Endothelial cell of umbilical vein (primary cell): Measurements from ENCODE around the gene LEAP2. TPM values are rescaled to one million over a fixed set of nuclear protein-coding genes. Genes with fewer than 3 reads are reported as not detected.

ENCODE experiments used
- BruUV-seq: library from RNA; stranded (reverse); fragments of 400-500 nt; replicated peaks from 2 replicates; lab custom pipeline; 2021; lab: Mats Ljungman, UMichigan
- CTCF ChIA-PET: fragments of 300-600, 350-600 bp; sonication (Branson Sonifier 250); formaldehyde crosslinking; loops from one replicate; lab custom pipeline; 2021; ENCODE audit warnings: antibody characterized with exemption, inconsistent platforms; lab: Charles Lee
- POLR2A ChIA-PET: fragments of 300-600, 350-600 bp; sonication (Branson Sonifier 250); formaldehyde crosslinking; loops from one replicate; lab custom pipeline; 2021; ENCODE audit warnings: antibody characterized with exemption, inconsistent platforms; lab: Charles Lee
- DNase-seq: peaks from one replicate; pipeline ENCODE4 v3.0.0-alpha.2; 2011; ENCODE audit warnings: low read depth, low spot score
- FAIRE-seq: peaks from 2 replicates; lab custom pipeline; 2011; peaks lifted over from hg19 to GRCh38; lab: Jason Lieb, UNC
- H2AFZ ChIP-seq: 2 replicates; pipeline ENCODE4 v1.6.0; 2012; ENCODE audit warnings: low read depth, low read length, control low read depth, inconsistent platforms
- H3K27ac ChIP-seq: 2 replicates; pipeline ENCODE4 v1.5.1; 2011; ENCODE audit warnings: low read depth, mild to moderate bottlenecking, control low read depth, low read length, moderate library complexity; ENCODE audit not compliant: insufficient read depth
- H3K27me3 ChIP-seq, 2 experiments: 2 replicates each; pipeline versions ENCODE4 v1.6.0 to v1.6.1; 2011; ENCODE audit warnings: low read length in 2 of 2, mixed read lengths in 1 of 2; ENCODE audit not compliant: control insufficient read depth in 2 of 2, insufficient read depth in 2 of 2
- H3K36me3 ChIP-seq, 2 experiments: 2 replicates in 1 of 2; 3 replicates in 1 of 2; pipeline ENCODE4 v1.5.1; 2011; ENCODE audit warnings: low read length in 2 of 2, mild to moderate bottlenecking in 1 of 2, moderate library complexity in 1 of 2; ENCODE audit not compliant: control insufficient read depth in 2 of 2, insufficient read depth in 2 of 2; ENCODE audit errors: extremely low read depth in 1 of 2
- H3K4me1 ChIP-seq: 3 replicates; pipeline ENCODE4 v1.5.1; 2011; ENCODE audit warnings: mild to moderate bottlenecking, low read length; ENCODE audit not compliant: control insufficient read depth, insufficient read depth; ENCODE audit errors: extremely low read depth
- H3K4me2 ChIP-seq: 2 replicates; pipeline ENCODE4 v1.6.1; 2011; ENCODE audit warnings: low read length, control low read depth, mixed read lengths; ENCODE audit not compliant: insufficient read depth
- H3K4me3 ChIP-seq, 3 experiments: fragments of 200-600 bp in 1 of 3; sonication (generic), shearing (Covaris generic) in 1 of 3; replicated peaks in 1 of 3; 2 replicates each; pipeline ENCODE4 v1.5.1; 2011 to 2016; ENCODE audit warnings: control low read depth in 3 of 3, low read length in 3 of 3, mild to moderate bottlenecking in 2 of 3, inconsistent platforms in 1 of 3, low read depth in 1 of 3, moderate library complexity in 1 of 3; ENCODE audit not compliant: insufficient read depth in 1 of 3
- H3K79me2 ChIP-seq: 2 replicates; pipeline ENCODE4 v1.6.0; 2012; ENCODE audit warnings: low read length, inconsistent platforms; ENCODE audit not compliant: control insufficient read depth, insufficient read depth
- H3K9ac ChIP-seq: replicated peaks from 2 replicates; pipeline ENCODE3; 2011; ENCODE audit warnings: low read length, control low read depth; ENCODE audit not compliant: insufficient read depth; ENCODE audit errors: extremely low read depth
- H3K9me1 ChIP-seq: replicated peaks from 3 replicates; pipeline ENCODE4 v1.6.0; 2011; ENCODE audit warnings: mild to moderate bottlenecking, low read length; ENCODE audit not compliant: control insufficient read depth, insufficient read depth; ENCODE audit errors: extremely low read depth
- H3K9me3 ChIP-seq: replicated peaks from 2 replicates; pipeline ENCODE4 v1.5.1; 2012; ENCODE audit warnings: low read length, inconsistent platforms; ENCODE audit not compliant: control insufficient read depth, insufficient read depth
- H4K20me1 ChIP-seq: replicated peaks from 2 replicates; pipeline ENCODE3; 2011; ENCODE audit warnings: mild to moderate bottlenecking, low read length; ENCODE audit not compliant: control insufficient read depth, insufficient read depth; ENCODE audit errors: extremely low read depth
- CTCF ChIP-seq, 2 donors: IDR thresholded peaks; 1 replicate in 1 of 2; 2 replicates in 1 of 2; pipeline ENCODE4 v1.5.1; 2011; ENCODE audit warnings: low read length in 2 of 2, mild to moderate bottlenecking in 2 of 2, moderate library complexity in 2 of 2, control low read depth in 1 of 2, inconsistent platforms in 1 of 2, low read depth in 1 of 2; ENCODE audit not compliant: insufficient read depth in 1 of 2; ENCODE audit errors: extremely low read depth in 1 of 2
- EZH2 ChIP-seq: IDR thresholded peaks from 2 replicates; pipeline ENCODE4 v1.6.1; 2012; ENCODE audit warnings: borderline replicate concordance, low read depth, mild to moderate bottlenecking, moderate library complexity, low read length, inconsistent platforms; ENCODE audit not compliant: severe bottlenecking
- FOS ChIP-seq: IDR thresholded peaks from 2 replicates; pipeline ENCODE4 v1.6.1; 2011; ENCODE audit warnings: mild to moderate bottlenecking, low read length, moderate library complexity, borderline replicate concordance; ENCODE audit not compliant: insufficient read depth
- GATA2 ChIP-seq: IDR thresholded peaks from 2 replicates; pipeline ENCODE4 v1.7.0; 2011; ENCODE audit warnings: low read depth, mild to moderate bottlenecking, moderate library complexity, mixed read lengths, low read length; ENCODE audit not compliant: insufficient read length, insufficient read depth
- JUN ChIP-seq: IDR thresholded peaks from 2 replicates; pipeline ENCODE4 v1.6.1; 2011; ENCODE audit warnings: borderline replicate concordance, low read depth; ENCODE audit not compliant: insufficient read length, insufficient read depth
- MAX ChIP-seq: IDR thresholded peaks from 2 replicates; pipeline ENCODE4 v1.6.1; 2011; ENCODE audit not compliant: insufficient read depth, insufficient read length
- MYC ChIP-seq: IDR thresholded peaks from one replicate; pipeline ENCODE4 v1.6.1; 2011; ENCODE audit warnings: mild to moderate bottlenecking, low read depth, low read length
- POLR2A ChIP-seq: IDR thresholded peaks from 2 replicates; pipeline ENCODE4 v1.6.1; 2012; ENCODE audit warnings: low read depth, mild to moderate bottlenecking, control low read depth, low read length
- POLR2AphosphoS5 ChIP-seq: IDR thresholded peaks from 2 replicates; pipeline ENCODE4 v1.6.1; 2012; ENCODE audit warnings: low read depth, mild to moderate bottlenecking, control low read depth, low read length, moderate library complexity; ENCODE audit not compliant: insufficient read depth
- dilution Hi-C: fragments of 300-500 bp; cut with MboI; formaldehyde crosslinking; loops from one replicate; pipeline ENCODE4 v1.15.0; 2019; ENCODE audit warnings: low sequenced_read_pairs; ENCODE audit not compliant: extremely low pct_ligation_motif_present
- intact Hi-C: fragments of 100-400 bp; cut with micrococcal nuclease; formaldehyde crosslinking; loops from one replicate; pipeline ENCODE4 v1.10.0; 2022
- polyA plus RNA-seq, 4 experiments: library from polyadenylated mRNA; depleted of rRNA in 3 of 4; stranded (reverse) in 3 of 4; unstranded in 1 of 4; fragments of >200 nt; gene quantifications; 2 replicates each; pipeline versions ENCODE4 v1.2.1 to v1.2.3, GENCODE V29; 2011 to 2012; ENCODE audit warnings: missing spikeins in 1 of 4
- total RNA-seq: library from RNA; stranded (reverse); gene quantifications from 2 replicates; pipeline ENCODE4 v1.2.3, GENCODE V29; 2021

LEAP2 gene
- total and polyA plus RNA-seq, 2 donors (not counting 3 experiments of a cell fraction or from before 2014, with no cell fraction given): 0.37 to 0.40 TPM

- Histone ChIP-seq H3K27me3 (no peaks in the 10 kb centered on the region), H2AFZ (no peak overlapping the region), H3K4me2 (no peak overlapping the region), H3K27ac (no peak overlapping the region), H3K4me1 (no peaks in the 10 kb centered on the region), H4K20me1 (no peaks in the 10 kb centered on the region), H3K9me1 (no peaks in the 10 kb centered on the region), H3K9ac (no peak overlapping the region), H3K4me3 (no peak overlapping the region), H3K79me2 (no peaks in the 10 kb centered on the region), H3K36me3 (no peaks in the 10 kb centered on the region), H3K9me3 (no peaks in the 10 kb centered on the region)
- ChIA-PET POLR2A (interaction anchor here (0.6 kb wide), 1 partner anchor 78 kb away, joined by 3 read pairs; no protein-coding TSS in a partner anchor), CTCF (interaction anchor here (1.5 kb wide), 1 partner anchor 18 kb away, joined by 3 read pairs; the partner anchor contains the start of gene SHROOM1)
- FAIRE-seq (no peak), DNase-seq (no peak)
- no peak for TF ChIP-seq POLR2AphosphoS5
- TF ChIP-seq EZH2: no peak
- no peak for TF ChIP-seq POLR2A
- TF ChIP-seq MAX: no peak
- BruUV-seq: no TSS peak
- dilution Hi-C loops: no loop called here
- intact Hi-C loops: no loop called here
Measured at GRCh38 chr5:132848270-132848669, 25.2 kb upstream of the LEAP2 start.

- Histone ChIP-seq H3K9ac (no peak overlapping the region), H3K4me1 (no peaks in the 10 kb centered on the region), H3K79me2 (no peaks in the 10 kb centered on the region), H3K27me3 (no peaks in the 10 kb centered on the region), H3K27ac (no peak overlapping the region), H4K20me1 (no peaks in the 10 kb centered on the region), H3K9me3 (no peaks in the 10 kb centered on the region), H3K36me3 (no peaks in the 10 kb centered on the region), H2AFZ (no peak overlapping the region), H3K4me2 (no peak overlapping the region), H3K4me3 (no peak overlapping the region), H3K9me1 (no peaks in the 10 kb centered on the region)
- ChIA-PET POLR2A (no interaction called here), CTCF (interaction anchor here (0.6 to 1.5 kb wide), 3 partner anchors 10 to 49 kb away, joined by 3 read pairs; partner anchors contain the start of gene SHROOM1)
- BruUV-seq: no TSS peak
- dilution Hi-C loops: no loop called here
- DNase-seq (no peak), FAIRE-seq (no peak)
- intact Hi-C loops: no loop called here
- TF ChIP-seq GATA2: no peak
- no peak for TF ChIP-seq POLR2A
- no peak for TF ChIP-seq EZH2
- no peak for TF ChIP-seq POLR2AphosphoS5
- no peak for TF ChIP-seq FOS
- no peak for TF ChIP-seq CTCF (IDR thresholded peaks at IDR 0.05; ENCODE audit: extremely low read depth in 1 of 2, insufficient read depth in 1 of 2, low read depth in 1 of 2, low read length in 2 of 2)
- TF ChIP-seq MAX: no peak
- TF ChIP-seq MYC: no peak
- TF ChIP-seq JUN: no peak
Measured at GRCh38 chr5:132849347-132849746, 24.1 kb upstream of the LEAP2 start.
